H1 (cell line): Measurements from ENCODE around the gene TMEM82. TPM values are rescaled to one million over a fixed set of nuclear protein-coding genes. Genes with fewer than 3 reads are reported as not detected.

ENCODE experiments used
- CTCF ChIA-PET: fragments of 300-600 bp; sonication (Branson Sonifier 250); formaldehyde crosslinking; loops from one replicate; lab custom pipeline; 2021; ENCODE audit not compliant: partially characterized antibody; lab: Charles Lee
- POLR2A ChIA-PET: fragments of 300-600 bp; sonication (Branson Sonifier 250); formaldehyde crosslinking; loops from one replicate; lab custom pipeline; 2021; ENCODE audit warnings: inconsistent platforms; ENCODE audit not compliant: partially characterized antibody; lab: Charles Lee
- DNase-seq, 2 experiments: peaks; one replicate each; pipeline versions ENCODE4 v3.0.0 to v3.0.0-alpha.2; 2010 to 2022; ENCODE audit warnings: low spot score in 2 of 2, low read depth in 1 of 2, mixed read lengths in 1 of 2
- FAIRE-seq: peaks from 2 replicates; lab custom pipeline; 2011; peaks lifted over from hg19 to GRCh38; lab: Jason Lieb, UNC
- H2AFZ ChIP-seq: 2 replicates; pipeline ENCODE4 v1.8.1; 2012; ENCODE audit warnings: low read length, inconsistent platforms
- H2AK5ac ChIP-seq: 2 replicates; pipeline ENCODE4 v1.6.1; 2013; ENCODE audit warnings: low read depth, low read length
- H2BK120ac ChIP-seq: replicated peaks from 2 replicates; pipeline ENCODE3; 2013; ENCODE audit warnings: low read depth, low read length, inconsistent platforms
- H2BK12ac ChIP-seq: 2 replicates; pipeline ENCODE4 v1.6.1; 2013; ENCODE audit warnings: low read depth, low read length
- H2BK15ac ChIP-seq: 2 replicates; pipeline ENCODE4 v1.6.1; 2013; ENCODE audit warnings: low read length
- H2BK20ac ChIP-seq: 2 replicates; pipeline ENCODE4 v1.6.1; 2013; ENCODE audit warnings: low read length
- H2BK5ac ChIP-seq: 2 replicates; pipeline ENCODE4 v1.6.1; 2013; ENCODE audit warnings: low read depth, low read length
- H3K14ac ChIP-seq: 2 replicates; pipeline ENCODE4 v1.6.1; 2013; ENCODE audit warnings: inconsistent platforms; ENCODE audit not compliant: insufficient read length
- H3K18ac ChIP-seq: 2 replicates; pipeline ENCODE4 v1.6.1; 2013; ENCODE audit warnings: low read length; ENCODE audit errors: extremely low read depth
- H3K23ac ChIP-seq: 2 replicates; pipeline ENCODE4 v1.6.1; 2013; ENCODE audit warnings: inconsistent platforms; ENCODE audit not compliant: insufficient read length
- H3K23me2 ChIP-seq: 2 replicates; pipeline ENCODE4 v1.6.1; 2013; ENCODE audit warnings: low read depth, low read length
- H3K27ac ChIP-seq: 2 replicates; pipeline ENCODE4 v1.6.1; 2011; ENCODE audit warnings: low read depth, low read length, inconsistent platforms
- H3K27me3 ChIP-seq, 4 experiments: replicated peaks in 1 of 4; 1 replicate in 1 of 4; 2 replicates in 3 of 4; pipeline versions ENCODE4 v1.6.1 to v1.8.1; 2011 to 2013; ENCODE audit warnings: low read length in 3 of 4, mild to moderate bottlenecking in 3 of 4, inconsistent platforms in 2 of 4, mixed read lengths in 2 of 4, moderate library complexity in 1 of 4; ENCODE audit not compliant: control insufficient read depth in 3 of 4, insufficient read depth in 3 of 4; ENCODE audit errors: extremely low read depth in 1 of 4
- H3K36me3 ChIP-seq, 4 experiments: 2 replicates each; pipeline versions ENCODE4 v1.6.1 to v1.8.1; 2011 to 2013; ENCODE audit warnings: mild to moderate bottlenecking in 4 of 4, low read length in 3 of 4, moderate library complexity in 2 of 4, control low read depth in 1 of 4, inconsistent platforms in 1 of 4; ENCODE audit not compliant: insufficient read depth in 4 of 4, control insufficient read depth in 2 of 4
- H3K4ac ChIP-seq: replicated peaks from 2 replicates; pipeline ENCODE3; 2013; ENCODE audit warnings: low read length, low read depth, mixed read lengths, inconsistent platforms; ENCODE audit not compliant: insufficient read length
- H3K4me1 ChIP-seq, 4 experiments: replicated peaks in 1 of 4; 1 replicate in 1 of 4; 2 replicates in 3 of 4; pipeline versions ENCODE4 v1.6.1 to v1.8.1; 2011 to 2013; ENCODE audit warnings: low read length in 3 of 4, inconsistent platforms in 2 of 4, mixed read lengths in 1 of 4; ENCODE audit not compliant: insufficient read depth in 4 of 4, control insufficient read depth in 3 of 4
- H3K4me2 ChIP-seq, 2 experiments: 2 replicates each; pipeline versions ENCODE4 v1.6.1 to v1.8.1; 2011 to 2013; ENCODE audit warnings: low read depth in 2 of 2, low read length in 2 of 2, control low read depth in 1 of 2, inconsistent platforms in 1 of 2, mild to moderate bottlenecking in 1 of 2; ENCODE audit not compliant: insufficient read depth in 1 of 2
- H3K4me3 ChIP-seq, 4 experiments: fragments of 200-600, 300-600 bp in 1 of 4; sonication (generic), shearing (Covaris generic), sonication (Bioruptor Twin) in 1 of 4; 2 replicates each; pipeline versions ENCODE4 v1.5.1 to v1.8.1; 2011 to 2016; ENCODE audit warnings: low read length in 4 of 4, low read depth in 3 of 4, control low read depth in 2 of 4, inconsistent platforms in 2 of 4, mild to moderate bottlenecking in 2 of 4, mixed read lengths in 1 of 4, moderate library complexity in 1 of 4; ENCODE audit not compliant: insufficient read depth in 2 of 4; ENCODE audit errors: extremely low read depth in 1 of 4
- H3K56ac ChIP-seq: replicated peaks from 2 replicates; pipeline ENCODE3; 2013; ENCODE audit warnings: low read depth, mild to moderate bottlenecking, mixed read lengths, low read length, inconsistent platforms; ENCODE audit not compliant: insufficient read length
- H3K79me1 ChIP-seq: 2 replicates; pipeline ENCODE4 v1.6.1; 2013; ENCODE audit warnings: low read depth, low read length, control low read depth
- H3K79me2 ChIP-seq, 2 experiments: 2 replicates each; pipeline versions ENCODE4 v1.6.1 to v1.8.1; 2012 to 2013; ENCODE audit warnings: low read length in 2 of 2, mild to moderate bottlenecking in 2 of 2, inconsistent platforms in 1 of 2; ENCODE audit not compliant: insufficient read depth in 2 of 2, control insufficient read depth in 1 of 2
- H3K9ac ChIP-seq, 4 experiments: replicated peaks in 1 of 4; 1 replicate in 1 of 4; 2 replicates in 3 of 4; pipeline versions ENCODE4 v1.6.1 to v1.8.1; 2011 to 2013; ENCODE audit warnings: low read depth in 3 of 4, low read length in 3 of 4, control low read depth in 2 of 4, mild to moderate bottlenecking in 2 of 4, moderate library complexity in 2 of 4, inconsistent platforms in 1 of 4; ENCODE audit errors: extremely low read depth in 1 of 4
- H3K9me3 ChIP-seq, 2 experiments: 2 replicates each; pipeline versions ENCODE4 v1.6.1 to v1.8.1; 2012 to 2013; ENCODE audit warnings: mild to moderate bottlenecking in 2 of 2, moderate library complexity in 2 of 2, control low read depth in 1 of 2, inconsistent platforms in 1 of 2, low read depth in 1 of 2, low read length in 1 of 2, mixed read lengths in 1 of 2; ENCODE audit not compliant: insufficient read depth in 2 of 2
- H4K20me1 ChIP-seq, 2 experiments: replicated peaks in 1 of 2; 2 replicates each; pipeline versions ENCODE3 to v1.8.1; 2011 to 2013; ENCODE audit warnings: inconsistent platforms in 2 of 2, low read length in 2 of 2, mild to moderate bottlenecking in 1 of 2; ENCODE audit not compliant: insufficient read depth in 2 of 2, control insufficient read depth in 1 of 2
- H4K5ac ChIP-seq: 2 replicates; pipeline ENCODE4 v1.6.1; 2013; ENCODE audit warnings: low read length, low read depth, mixed read lengths, inconsistent platforms; ENCODE audit not compliant: insufficient read length
- H4K8ac ChIP-seq: 2 replicates; pipeline ENCODE4 v1.8.0; 2013; ENCODE audit warnings: mild to moderate bottlenecking, moderate library complexity, low read length, inconsistent platforms; ENCODE audit not compliant: insufficient read depth; ENCODE audit errors: extremely low read depth
- H4K91ac ChIP-seq: replicated peaks from 2 replicates; pipeline ENCODE3; 2013; ENCODE audit warnings: low read length, mixed read lengths, inconsistent platforms; ENCODE audit not compliant: insufficient read length
- EGR1 ChIP-seq: IDR thresholded peaks from 2 replicates; pipeline ENCODE4 v1.6.1; 2011; ENCODE audit warnings: low read depth, low read length, borderline replicate concordance
- EP300 ChIP-seq, 2 experiments: IDR thresholded peaks; 1 replicate in 1 of 2; 2 replicates in 1 of 2; pipeline ENCODE4 v1.6.1; 2011 to 2012; ENCODE audit warnings: low read depth in 2 of 2, low read length in 2 of 2, mild to moderate bottlenecking in 2 of 2, borderline replicate concordance in 1 of 2, inconsistent platforms in 1 of 2, moderate library complexity in 1 of 2
- MAFK ChIP-seq: IDR thresholded peaks from 2 replicates; pipeline ENCODE4 v1.6.1; 2012; ENCODE audit warnings: low read depth, mild to moderate bottlenecking, improper control_type of control experiment, low read length
- SP2 ChIP-seq: IDR thresholded peaks from 2 replicates; pipeline ENCODE4 v1.6.1; 2012; ENCODE audit warnings: mild to moderate bottlenecking, low read length, inconsistent platforms
- TAF7 ChIP-seq: optimal IDR thresholded peaks from 2 replicates; pipeline ENCODE3; 2011; ENCODE audit warnings: low read depth, mild to moderate bottlenecking, inconsistent platforms, low read length, moderate library complexity, borderline replicate concordance
- WGBS, 2 experiments: shearing (Covaris generic) in 1 of 2; methylation state at CpG; one replicate each; pipeline versions ENCODE4 v1.1.6 to v1.1.7; 2013 to 2015; ENCODE audit warnings: low lambda C conversion rate in 2 of 2, mixed read lengths in 2 of 2, inconsistent platforms in 1 of 2, low coverage in 1 of 2, missing lambda C conversion rate in 1 of 2; ENCODE audit not compliant: insufficient replicate concordance in 2 of 2, insufficient coverage in 1 of 2, insufficient read length in 1 of 2; ENCODE audit errors: extremely low coverage in 1 of 2, missing lambda C conversion rate in 1 of 2; 5-methylcytosine and 5-hydroxymethylcytosine counted together
- polyA plus RNA-seq, 7 experiments: library from polyadenylated mRNA; depleted of rRNA in 3 of 7; stranded (reverse) in 5 of 7; unstranded in 2 of 7; fragments of >200 nt in 5 of 7; fragments of 200-250 nt in 2 of 7; gene quantifications; 1 replicate in 5 of 7; 2 replicates in 1 of 7; 4 replicates in 1 of 7; pipeline versions ENCODE4 v1.2.1 to v1.2.3, GENCODE V29; 2011 to 2013; ENCODE audit warnings: missing spikeins in 2 of 7, mixed read lengths in 2 of 7
- total RNA-seq: library from RNA; stranded (reverse); fragmentation: NEBNext Ultra II Directional; extraction: Animal tissue kit (Norgen Biotek cat#: 25700); gene quantifications from 2 replicates; pipeline ENCODE4 v1.2.1, GENCODE V29; 2021
- TF ChIP-seq, protein P1 (sequence below), 3 experiments: IDR thresholded peaks; 1 replicate in 2 of 3; 2 replicates in 1 of 3; pipeline versions ENCODE4 v1.5.1 to v1.6.1; 2011; ENCODE audit warnings: low read length in 3 of 3, mild to moderate bottlenecking in 3 of 3, inconsistent platforms in 2 of 3, low read depth in 1 of 3, moderate library complexity in 1 of 3; ENCODE audit not compliant: insufficient read depth in 1 of 3; ENCODE audit errors: control extremely low read depth in 1 of 3

TMEM82 gene
- total and polyA plus RNA-seq, 2 of the 8 experiments (the other 6 are each of a cell fraction or from before 2014, with no cell fraction given) = 0.32 to 2.1 TPM

DNA sequence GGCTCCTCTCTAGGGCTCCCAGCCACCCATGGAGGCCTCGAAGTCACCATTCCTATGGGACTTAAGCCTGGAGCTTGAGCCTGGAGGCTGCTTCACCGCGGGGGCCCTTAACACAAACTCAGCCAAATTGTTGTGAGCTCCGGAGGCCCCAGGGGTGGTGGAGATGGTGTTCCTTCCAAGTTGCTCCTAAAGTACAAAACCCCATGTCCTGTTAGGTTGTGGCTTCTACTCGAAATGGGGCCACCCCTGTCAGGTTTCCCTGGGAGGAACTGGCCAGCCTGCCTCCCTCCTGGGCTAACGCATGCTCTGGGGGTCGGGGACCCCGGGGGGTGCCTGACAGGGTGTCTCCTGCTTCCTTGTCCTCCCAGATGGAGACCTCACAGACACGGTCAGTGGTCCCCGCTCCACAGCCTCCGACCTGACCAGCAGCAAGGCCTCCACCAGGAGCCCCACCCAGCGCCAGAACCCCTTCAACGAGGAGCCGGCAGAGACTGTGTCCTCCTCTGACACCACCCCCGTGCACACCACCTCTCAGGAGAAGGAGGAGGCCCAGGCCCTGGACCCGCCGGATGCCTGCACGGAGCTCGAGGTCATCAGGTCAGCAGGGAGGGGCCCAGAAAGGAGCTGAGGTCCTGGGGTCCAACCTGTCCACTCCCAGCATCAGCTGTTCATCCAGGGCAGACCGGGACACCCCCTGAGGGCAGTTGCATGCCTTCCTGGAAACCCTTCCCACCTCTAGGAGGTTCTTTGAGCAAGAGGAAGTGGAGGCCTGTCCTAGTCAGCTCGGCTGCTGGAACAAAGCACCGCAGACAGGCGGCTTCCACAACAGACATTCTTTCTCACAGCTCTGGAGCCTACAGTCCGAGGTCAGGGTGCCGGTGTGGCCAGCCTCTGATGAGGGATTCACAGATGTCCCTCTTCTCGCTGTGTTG is 17.1 kb upstream of the TMEM82 start:
- H2BK20ac ChIP-seq = no peak overlapping the region
- H3K56ac ChIP-seq = no peak overlapping the region
- FAIRE-seq (no peak), DNase-seq (no peak)
- no peak overlapping the region for H3K14ac ChIP-seq
- H2BK15ac ChIP-seq = no peak overlapping the region
- no peak overlapping the region for H3K4me2 ChIP-seq
- H4K20me1 ChIP-seq = peaks cover 0 to 2% of the 10 kb centered on the region in 2 experiments
- no peak overlapping the region for H2AFZ ChIP-seq
- no peaks in the 10 kb centered on the region for H3K4me1 ChIP-seq
- H3K36me3 ChIP-seq = peaks cover 4 to 20% (median 11%) of the 10 kb centered on the region in 4 experiments; a peak in 5 of 8 replicates
- no peak overlapping the region for H3K27ac ChIP-seq
- 91% methylated on average over 24 of the region's 26 CpGs; no CpG with 5 or more reads in 1 of the 2 experiments for WGBS, 2 experiments
- H2BK5ac ChIP-seq = no peak overlapping the region
- no peak overlapping the region for H3K4me3 ChIP-seq
- no peaks in the 10 kb centered on the region for H3K79me2 ChIP-seq
- H2BK120ac ChIP-seq = no peak overlapping the region
- H4K8ac ChIP-seq = no peak overlapping the region
- no peak overlapping the region for H3K4ac ChIP-seq
- CTCF ChIA-PET = interaction anchor here (0.6 to 1.4 kb wide), 5 partner anchors 14 to 841 kb away, joined by 3 to 4 read pairs (median 3); no protein-coding TSS in a partner anchor
- H3K27me3 ChIP-seq = no peaks in the 10 kb centered on the region; a peak in 1 of 7 replicates
- H3K9me3 ChIP-seq = no peaks in the 10 kb centered on the region
- H3K23ac ChIP-seq = no peak overlapping the region
- H4K5ac ChIP-seq = no peak overlapping the region
- H2AK5ac ChIP-seq = no peak overlapping the region
- no peak overlapping the region for H4K91ac ChIP-seq
- H3K9ac ChIP-seq = no peak overlapping the region
- H3K23me2 ChIP-seq = no peaks in the 10 kb centered on the region
- no peak overlapping the region for H2BK12ac ChIP-seq
- H3K18ac ChIP-seq = no peak overlapping the region
- POLR2A ChIA-PET = interaction anchor here (0.5 to 1.3 kb wide), 3 partner anchors 12 to 132 kb away, joined by 3 read pairs; no protein-coding TSS in a partner anchor
- H3K79me1 ChIP-seq = no peaks in the 10 kb centered on the region
- TF ChIP-seq EGR1 (no peak), SP2 (no peak), EP300 (IDR thresholded peaks at IDR 0.05; ENCODE audit: borderline replicate concordance in 1 of 2, low read depth in 2 of 2, low read length in 2 of 2) (no peak), TAF7 (no peak), MAFK (no peak)
- TF ChIP-seq, protein P1, sequence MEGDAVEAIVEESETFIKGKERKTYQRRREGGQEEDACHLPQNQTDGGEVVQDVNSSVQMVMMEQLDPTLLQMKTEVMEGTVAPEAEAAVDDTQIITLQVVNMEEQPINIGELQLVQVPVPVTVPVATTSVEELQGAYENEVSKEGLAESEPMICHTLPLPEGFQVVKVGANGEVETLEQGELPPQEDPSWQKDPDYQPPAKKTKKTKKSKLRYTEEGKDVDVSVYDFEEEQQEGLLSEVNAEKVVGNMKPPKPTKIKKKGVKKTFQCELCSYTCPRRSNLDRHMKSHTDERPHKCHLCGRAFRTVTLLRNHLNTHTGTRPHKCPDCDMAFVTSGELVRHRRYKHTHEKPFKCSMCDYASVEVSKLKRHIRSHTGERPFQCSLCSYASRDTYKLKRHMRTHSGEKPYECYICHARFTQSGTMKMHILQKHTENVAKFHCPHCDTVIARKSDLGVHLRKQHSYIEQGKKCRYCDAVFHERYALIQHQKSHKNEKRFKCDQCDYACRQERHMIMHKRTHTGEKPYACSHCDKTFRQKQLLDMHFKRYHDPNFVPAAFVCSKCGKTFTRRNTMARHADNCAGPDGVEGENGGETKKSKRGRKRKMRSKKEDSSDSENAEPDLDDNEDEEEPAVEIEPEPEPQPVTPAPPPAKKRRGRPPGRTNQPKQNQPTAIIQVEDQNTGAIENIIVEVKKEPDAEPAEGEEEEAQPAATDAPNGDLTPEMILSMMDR (IDR thresholded peaks at IDR 0.05; ENCODE audit: control extremely low read depth in 1 of 3, insufficient read depth in 1 of 3, low read depth in 1 of 3, low read length in 3 of 3) = no peak
